Fibroblast of upper back skin (primary cell): ENCODE results near the gene TOR1AIP1.
A peak's percentile ranks its signal among the peaks of the same experiment; 100 is the strongest.

ENCODE experiments used
- DNase-seq: peaks from one replicate; pipeline ENCODE4 v3.0.0-alpha.2; 2013

The TOR1AIP1 gene

GRCh38 chr1:179883040-179883744, 1.1 kb downstream of the TOR1AIP1 start:
- DNase-seq, result no peak

- no peak for DNase-seq
Measured at GRCh38 chr1:179883745-179884138, 1.7 kb downstream of the TOR1AIP1 start.

GRCh38 chr1:179888071-179888470, 6.0 kb downstream of the TOR1AIP1 start:
- no peak for DNase-seq

GRCh38 chr1:179889589-179889988, 7.5 kb downstream of the TOR1AIP1 start:
- DNase-seq, result no peak

GRCh38 chr1:179910934-179911333, 28.8 kb downstream of the TOR1AIP1 start:
- DNase-seq, result no peak

- no peak for DNase-seq
Measured at GRCh38 chr1:179911812-179912211, 29.7 kb downstream of the TOR1AIP1 start.

GRCh38 chr1:179917601-179918429, 35.7 kb downstream of the TOR1AIP1 start:
- no peak for DNase-seq

GRCh38 chr1:179921472-179921871, 39.4 kb downstream of the TOR1AIP1 start:
- no peak for DNase-seq

GRCh38 chr1:179921981-179922872, 40.1 kb downstream of the TOR1AIP1 start:
- DNase-seq, result peak; percentile 13

- DNase-seq, result no peak
Measured at GRCh38 chr1:179923029-179923428, 40.9 kb downstream of the TOR1AIP1 start.

GRCh38 chr1:179924268-179924667, 42.2 kb downstream of the TOR1AIP1 start:
- DNase-seq, result no peak

GRCh38 chr1:179925302-179925701, 43.2 kb downstream of the TOR1AIP1 start:
- no peak for DNase-seq

GRCh38 chr1:179925922-179926849, 44.1 kb downstream of the TOR1AIP1 start:
- peak; percentile 88 for DNase-seq

- DNase-seq, result no peak
Measured at GRCh38 chr1:179926850-179927205, 44.7 kb downstream of the TOR1AIP1 start.

- no peak for DNase-seq
Measured at GRCh38 chr1:179929955-179930798, 48.1 kb downstream of the TOR1AIP1 start.

GRCh38 chr1:179930867-179931266, 48.8 kb downstream of the TOR1AIP1 start:
- DNase-seq, result no peak

GRCh38 chr1:179933219-179933618, 51.1 kb downstream of the TOR1AIP1 start:
- no peak for DNase-seq

GRCh38 chr1:179935909-179936496, 53.9 kb downstream of the TOR1AIP1 start:
- DNase-seq, result no peak

GRCh38 chr1:179937668-179938254, 55.7 kb downstream of the TOR1AIP1 start:
- no peak for DNase-seq

- DNase-seq, result peak; percentile 25
Measured at GRCh38 chr1:179938752-179939151, 56.7 kb downstream of the TOR1AIP1 start.
